Dedifferentiated amniotic fluid mesenchymal stem cell (primary cell): ENCODE measurements around the gene RELB.
A peak's percentile ranks its signal among the peaks of the same experiment; 100 is the strongest.

Source experiments
- DNase-seq: peaks from one replicate; pipeline ENCODE4 v3.0.0-alpha.2; 2016; ENCODE audit errors: extremely low spot score

RELB gene

GRCh38 chr19:45059258-45059965 lies 58.1 kb downstream of the RELB start:
- DNase-seq: peak; percentile 52

- DNase-seq: no peak
Observed at GRCh38 chr19:45061965-45062364, 60.7 kb downstream of the RELB start.

- no peak for DNase-seq
Observed at GRCh38 chr19:45063851-45064801, 62.9 kb downstream of the RELB start.

GRCh38 chr19:45066921-45067661 lies 65.8 kb downstream of the RELB start:
- DNase-seq: no peak

- peak; percentile 4 for DNase-seq
Observed at GRCh38 chr19:45068041-45068440, 66.8 kb downstream of the RELB start.

GRCh38 chr19:45069056-45069455 lies 67.8 kb downstream of the RELB start:
- DNase-seq: no peak

GRCh38 chr19:45070214-45070613 lies 69.0 kb downstream of the RELB start:
- DNase-seq: no peak

- no peak for DNase-seq
Observed at GRCh38 chr19:45070861-45071544, 69.7 kb downstream of the RELB start.

GRCh38 chr19:45071545-45071938 lies 70.3 kb downstream of the RELB start:
- no peak for DNase-seq

GRCh38 chr19:45071969-45072790 lies 70.9 kb downstream of the RELB start:
- no peak for DNase-seq

- DNase-seq: no peak
Observed at GRCh38 chr19:45074744-45075300, 73.6 kb downstream of the RELB start.

- no peak for DNase-seq
Observed at GRCh38 chr19:45075301-45076028, 74.2 kb downstream of the RELB start.

GRCh38 chr19:45076029-45076850 lies 75.0 kb downstream of the RELB start, which contains the start of gene ZNF296:
Gene ZNF296, minus strand, starts transcription at chr19:45076478. Its CDS starts 105 bp downstream, at chr19:45076373.
- DNase-seq: no peak

- DNase-seq: no peak
Observed at GRCh38 chr19:45076851-45077730, 75.8 kb downstream of the RELB start.

- no peak for DNase-seq
Observed at GRCh38 chr19:45078390-45079062, 77.3 kb downstream of the RELB start.

GRCh38 chr19:45079063-45079910 lies 78.0 kb downstream of the RELB start, which contains the start of gene GEMIN7:
Gene GEMIN7, plus strand, starts transcription at chr19:45079260. Its CDS starts 10,855 bp downstream, at chr19:45090115.
- peak; percentile 27 for DNase-seq
